Breast epithelium (tissue), 4 donors: Measurements from ENCODE around the gene GPS2. TPM values are rescaled to one million over a fixed set of nuclear protein-coding genes. Genes with fewer than 3 reads are reported as not detected.

Experiments used
- DNase-seq, 2 donors: peaks; one replicate each; pipeline ENCODE4 v3.0.0-alpha.2; 2019; ENCODE audit warnings: low spot score in 2 of 2
- H3K27ac ChIP-seq, 2 donors: fragments of 200-600 bp; sonication (generic) in 1 of 2; one replicate each; pipeline ENCODE4 v1.5.1; 2016 to 2019; ENCODE audit warnings: mild to moderate bottlenecking in 1 of 2
- H3K27me3 ChIP-seq, 2 donors: fragments of 200-600 bp; sonication (generic) in 1 of 2; one replicate each; pipeline versions ENCODE4 v1.5.1 to v1.6.0; 2017 to 2019; ENCODE audit warnings: control low read depth in 1 of 2, mild to moderate bottlenecking in 1 of 2
- H3K36me3 ChIP-seq: fragments of 200-600 bp; one replicate; pipeline ENCODE4 v1.5.1; 2019
- H3K4me1 ChIP-seq, 2 donors: fragments of 200-600 bp; sonication (generic); one replicate each; pipeline ENCODE4 v1.5.1; 2016 to 2019; ENCODE audit warnings: control low read depth in 1 of 2
- H3K4me3 ChIP-seq, 3 donors: fragments of 200-600 bp; sonication (generic); 1 replicate in 2 of 3; 2 replicates in 1 of 3; pipeline ENCODE4 v1.5.1; 2016 to 2019; ENCODE audit warnings: mild to moderate bottlenecking in 3 of 3, moderate library complexity in 2 of 3
- H3K9me3 ChIP-seq, 2 donors: fragments of 200-600 bp; sonication (generic) in 1 of 2; one replicate each; pipeline ENCODE4 v1.5.1; 2016 to 2019; ENCODE audit warnings: control low read depth in 1 of 2
- POLR2A ChIP-seq: fragments of 450-650 bp; IDR thresholded peaks from one replicate; pipeline ENCODE4 v1.6.1; 2016; ENCODE audit warnings: antibody characterized with exemption, mild to moderate bottlenecking, moderate library complexity
- POLR2AphosphoS5 ChIP-seq, 3 donors: sonication (generic); formaldehyde crosslinking; IDR thresholded peaks; one replicate each; pipeline ENCODE4 v1.6.1; 2017; ENCODE audit warnings: antibody characterized with exemption in 3 of 3
- intact Hi-C: fragments of 100-400 bp; cut with DNase I; formaldehyde crosslinking; loops from one replicate; pipeline ENCODE4 v1.15.1; 2023; ENCODE audit warnings: low total_unique reads
- total RNA-seq, 3 donors: library from RNA; depleted of rRNA; stranded (reverse); fragments of >200 nt; gene quantifications; one replicate each; pipeline ENCODE4 v1.1.0, GENCODE V29; 2016
- TF ChIP-seq, protein P1 (sequence below), 3 donors: fragments of 450-650 bp; IDR thresholded peaks; one replicate each; pipeline ENCODE4 v1.5.1; 2016 to 2017; ENCODE audit warnings: antibody characterized with exemption in 3 of 3, mild to moderate bottlenecking in 3 of 3, moderate library complexity in 3 of 3

GPS2 gene, protein sequence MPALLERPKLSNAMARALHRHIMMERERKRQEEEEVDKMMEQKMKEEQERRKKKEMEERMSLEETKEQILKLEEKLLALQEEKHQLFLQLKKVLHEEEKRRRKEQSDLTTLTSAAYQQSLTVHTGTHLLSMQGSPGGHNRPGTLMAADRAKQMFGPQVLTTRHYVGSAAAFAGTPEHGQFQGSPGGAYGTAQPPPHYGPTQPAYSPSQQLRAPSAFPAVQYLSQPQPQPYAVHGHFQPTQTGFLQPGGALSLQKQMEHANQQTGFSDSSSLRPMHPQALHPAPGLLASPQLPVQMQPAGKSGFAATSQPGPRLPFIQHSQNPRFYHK
- 100 to 1,000 TPM in 1 of 3 donors, 10 to 100 TPM in 2; 77.3 to 109 (median 84.2) TPM for total RNA-seq

DNA sequence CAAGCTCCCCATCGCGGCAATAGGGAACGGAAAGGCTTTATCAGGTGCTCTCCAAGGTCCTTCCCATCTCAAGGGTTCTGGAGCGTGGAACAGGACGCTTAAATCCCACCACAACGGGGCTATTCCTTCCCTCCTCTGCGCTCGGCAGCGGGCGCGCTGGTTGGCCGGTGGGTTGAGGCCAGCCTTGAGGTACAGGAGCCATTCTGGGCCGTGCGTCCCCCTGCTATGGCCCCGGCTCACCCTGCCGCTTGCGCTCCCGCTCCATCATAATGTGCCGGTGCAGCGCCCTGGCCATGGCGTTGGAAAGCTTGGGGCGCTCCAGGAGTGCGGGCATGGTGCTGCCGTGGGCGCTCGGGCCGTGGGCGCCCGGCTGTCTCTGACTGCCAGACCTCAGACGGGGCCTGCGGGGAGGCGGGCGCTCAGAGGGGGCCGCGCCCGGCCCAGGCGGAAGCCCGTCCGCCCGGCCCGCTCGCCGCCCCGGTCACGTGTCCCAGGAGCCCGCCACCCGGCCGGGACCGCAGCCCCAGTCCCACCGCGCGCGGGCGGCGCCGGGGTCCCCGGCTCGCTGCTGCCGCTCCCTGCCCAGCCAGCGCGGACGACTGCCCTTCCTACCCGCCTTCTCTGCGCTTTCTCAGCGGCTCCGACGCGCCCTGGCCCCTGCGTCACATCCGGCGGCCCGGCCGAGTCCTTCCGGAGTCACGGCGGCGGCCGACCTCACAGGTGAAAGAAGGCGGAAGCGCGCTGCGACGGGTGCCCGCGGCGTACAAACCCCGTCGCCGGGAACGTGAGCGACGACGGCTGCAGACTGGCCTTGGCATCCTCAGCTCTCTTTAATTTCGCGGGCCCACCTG is at the start of gene GPS2:
Gene GPS2 (minus strand): TSS at position 642 of the 851 bp plus-strand sequence. CDS start 308 bp downstream, at position 334.
- H3K27me3 ChIP-seq = no peaks in the 10 kb centered on the region
- intact Hi-C loops = no loop called here
- H3K4me3 ChIP-seq = peak within 1 kb of the TSS; percentile 80 to 96 (median 86)
- DNase-seq = peak; percentile 90 to 93
- H3K36me3 ChIP-seq = no peaks in the 10 kb centered on the region
- no peaks in the 10 kb centered on the region for H3K9me3 ChIP-seq
- TF ChIP-seq POLR2A (peak; percentile 73), POLR2AphosphoS5 (IDR thresholded peaks at IDR 0.05) (peak; percentile 95 to 97 (median 96))
- TF ChIP-seq, protein P1, sequence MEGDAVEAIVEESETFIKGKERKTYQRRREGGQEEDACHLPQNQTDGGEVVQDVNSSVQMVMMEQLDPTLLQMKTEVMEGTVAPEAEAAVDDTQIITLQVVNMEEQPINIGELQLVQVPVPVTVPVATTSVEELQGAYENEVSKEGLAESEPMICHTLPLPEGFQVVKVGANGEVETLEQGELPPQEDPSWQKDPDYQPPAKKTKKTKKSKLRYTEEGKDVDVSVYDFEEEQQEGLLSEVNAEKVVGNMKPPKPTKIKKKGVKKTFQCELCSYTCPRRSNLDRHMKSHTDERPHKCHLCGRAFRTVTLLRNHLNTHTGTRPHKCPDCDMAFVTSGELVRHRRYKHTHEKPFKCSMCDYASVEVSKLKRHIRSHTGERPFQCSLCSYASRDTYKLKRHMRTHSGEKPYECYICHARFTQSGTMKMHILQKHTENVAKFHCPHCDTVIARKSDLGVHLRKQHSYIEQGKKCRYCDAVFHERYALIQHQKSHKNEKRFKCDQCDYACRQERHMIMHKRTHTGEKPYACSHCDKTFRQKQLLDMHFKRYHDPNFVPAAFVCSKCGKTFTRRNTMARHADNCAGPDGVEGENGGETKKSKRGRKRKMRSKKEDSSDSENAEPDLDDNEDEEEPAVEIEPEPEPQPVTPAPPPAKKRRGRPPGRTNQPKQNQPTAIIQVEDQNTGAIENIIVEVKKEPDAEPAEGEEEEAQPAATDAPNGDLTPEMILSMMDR (IDR thresholded peaks at IDR 0.05) = no peak
- H3K27ac ChIP-seq = peak within 1 kb of the TSS; percentile 97 to 98
- peaks cover 1 to 17% of the 10 kb centered on the region in 2 donors for H3K4me1 ChIP-seq

DNA sequence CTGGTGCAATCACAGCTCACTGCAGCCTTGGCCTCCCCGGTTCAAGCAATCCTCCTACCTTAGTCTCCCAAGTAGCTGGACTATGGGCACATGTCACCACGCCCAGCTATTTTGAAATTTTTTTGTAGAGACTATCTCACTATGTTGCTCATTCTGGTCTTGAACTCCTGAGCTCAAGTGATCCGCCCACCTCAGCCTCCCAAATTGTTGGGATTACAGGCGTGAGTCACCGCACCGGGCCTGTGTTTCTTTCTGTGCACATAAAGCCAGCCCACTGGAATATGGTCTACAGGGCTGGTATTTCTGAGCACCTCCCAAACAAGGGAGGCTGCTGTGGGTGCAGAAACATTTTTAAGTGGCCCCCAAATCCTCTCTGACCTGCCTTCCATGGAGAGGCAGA is 48.2 kb upstream of the GPS2 start:
- Histone ChIP-seq H3K27me3 (no peaks in the 10 kb centered on the region), H3K36me3 (no peaks in the 10 kb centered on the region), H3K9me3 (no peaks in the 10 kb centered on the region), H3K4me3 (no peak overlapping the region), H3K4me1 (no peaks in the 10 kb centered on the region), H3K27ac (no peak overlapping the region)
- intact Hi-C loops = no loop called here
- DNase-seq = no peak
- TF ChIP-seq, protein P1 (IDR thresholded peaks at IDR 0.05) = no peak
- no peak for TF ChIP-seq POLR2A
- no peak for TF ChIP-seq POLR2AphosphoS5 (IDR thresholded peaks at IDR 0.05)

DNA sequence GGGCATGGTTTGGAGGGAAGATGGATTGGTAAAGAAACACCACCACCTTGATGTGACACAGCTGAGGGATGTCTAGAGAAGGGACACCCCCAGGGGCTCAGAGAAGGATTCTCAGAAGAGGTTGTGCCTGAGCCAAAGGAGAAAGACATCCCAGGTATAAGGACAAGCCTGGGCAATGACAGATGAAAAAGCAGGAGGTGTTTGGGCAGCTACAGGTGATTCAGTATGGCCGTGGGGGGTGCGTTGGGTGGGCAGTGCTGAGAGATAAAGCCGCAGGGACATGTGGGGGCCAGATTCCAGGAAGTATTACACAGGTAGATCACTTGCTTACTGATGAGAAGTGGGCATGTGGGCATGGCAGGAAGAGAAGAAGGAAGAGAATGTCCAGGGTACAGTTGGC is 46.7 kb upstream of the GPS2 start:
- Histone ChIP-seq H3K36me3 (no peaks in the 10 kb centered on the region), H3K4me3 (no peak overlapping the region), H3K4me1 (no peaks in the 10 kb centered on the region), H3K27ac (no peak overlapping the region), H3K9me3 (no peaks in the 10 kb centered on the region), H3K27me3 (no peaks in the 10 kb centered on the region)
- no peak for TF ChIP-seq POLR2AphosphoS5 (IDR thresholded peaks at IDR 0.05)
- TF ChIP-seq POLR2A = no peak
- TF ChIP-seq, protein P1 (IDR thresholded peaks at IDR 0.05) = no peak
- DNase-seq = no peak
- intact Hi-C loops = no loop called here

DNA sequence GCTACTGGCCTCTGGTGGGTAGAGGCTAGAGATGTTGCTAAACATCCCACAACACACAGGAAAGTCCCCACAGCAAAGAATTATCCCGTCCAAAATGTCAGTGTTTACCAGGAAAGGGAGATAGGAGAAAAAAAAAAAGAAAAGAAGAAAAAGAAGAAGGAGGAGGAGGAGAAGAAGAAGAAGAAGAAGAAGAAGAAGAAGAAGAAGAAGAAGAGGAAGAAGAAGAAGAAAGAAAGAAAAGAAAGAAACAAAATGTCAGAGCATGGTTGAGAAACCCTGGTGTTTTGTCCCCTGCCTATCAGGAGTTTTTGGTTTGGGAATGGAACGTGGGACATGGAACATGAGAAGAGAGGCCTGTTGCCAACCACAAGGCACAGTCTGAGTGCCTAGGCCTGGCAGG is 42.2 kb upstream of the GPS2 start:
- Histone ChIP-seq H3K36me3 (no peaks in the 10 kb centered on the region), H3K4me1 (peaks cover 0 to 12% of the 10 kb centered on the region in 2 donors), H3K9me3 (no peaks in the 10 kb centered on the region), H3K27me3 (no peaks in the 10 kb centered on the region), H3K4me3 (no peak overlapping the region), H3K27ac (peak overlapping the region in 1 of 2 donors; percentile 80)
- TF ChIP-seq, protein P1 (IDR thresholded peaks at IDR 0.05) = no peak
- TF ChIP-seq POLR2A (no peak), POLR2AphosphoS5 (IDR thresholded peaks at IDR 0.05) (no peak)
- intact Hi-C loops = loop anchor here (10.0 kb wide), 1 partner anchor 77 kb away; the partner anchor contains the start of genes FGF11 and TMEM102
- no peak for DNase-seq
